ENCODE results near the gene RAD51B.

Gene RAD51B

DNA sequence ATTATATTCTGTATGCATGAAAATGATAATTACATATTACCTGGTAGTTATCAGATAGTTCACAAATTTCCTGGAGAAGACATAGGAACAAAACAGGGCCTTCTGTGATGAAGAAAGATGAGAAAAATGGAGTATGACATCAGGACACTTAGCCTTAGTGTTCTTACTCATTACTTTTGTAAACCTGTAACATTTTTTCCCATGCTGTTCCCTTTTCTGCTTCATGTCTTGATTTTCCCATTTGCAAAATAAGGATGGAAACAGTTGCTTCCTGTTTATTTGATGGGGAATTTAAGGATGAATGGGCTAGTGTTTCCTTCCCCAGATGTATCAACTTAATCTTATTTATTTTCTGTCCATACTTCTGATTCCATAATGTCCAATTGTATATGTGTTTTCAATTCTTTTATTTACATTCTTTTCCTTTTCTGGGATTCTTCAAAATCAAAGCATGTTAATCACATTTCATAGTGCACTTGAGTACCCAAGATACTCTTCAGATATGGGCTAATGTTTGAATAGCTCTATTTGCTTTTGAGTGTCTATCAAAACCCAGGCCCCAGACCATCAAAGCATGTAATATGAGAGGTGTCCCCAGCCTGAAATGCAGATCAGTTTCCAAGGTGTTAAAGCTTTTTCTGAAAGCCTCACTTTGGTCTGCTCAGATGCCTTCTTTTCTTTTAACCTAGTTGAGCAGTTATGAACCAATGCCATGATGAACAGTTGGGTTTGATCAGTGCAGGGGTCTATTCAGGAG lies 260.5 kb downstream of the RAD51B start:
- Histone ChIP-seq H2AFZ (no peak overlapping the region), H3K9ac (no peak overlapping the region), H3K9me3 (ENCODE audit: control insufficient read depth, low read length) (no peaks in the 10 kb centered on the region), H3K4me2 (ENCODE audit: low read length) (no peak overlapping the region), H3K4me3 (ENCODE audit: low read depth, low read length) (no peak overlapping the region), H3K27me3 (ENCODE audit: control insufficient read depth, insufficient read depth, low read length) (no peaks in the 10 kb centered on the region), H3K4me1 (no peaks in the 10 kb centered on the region), H3K36me3 (ENCODE audit: control insufficient read depth, insufficient read depth, low read length) (no peaks in the 10 kb centered on the region), H3K79me2 (no peaks in the 10 kb centered on the region), H3K27ac (no peak overlapping the region)
- no peak for TF ChIP-seq CTCF (IDR thresholded peaks at IDR 0.05)

- Histone ChIP-seq H3K4me3 (ENCODE audit: low read depth, low read length) (no peak overlapping the region), H3K4me1 (no peaks in the 10 kb centered on the region), H3K9me3 (ENCODE audit: control insufficient read depth, low read length) (no peaks in the 10 kb centered on the region), H3K9ac (no peak overlapping the region), H2AFZ (no peak overlapping the region), H3K36me3 (ENCODE audit: control insufficient read depth, insufficient read depth, low read length) (no peaks in the 10 kb centered on the region), H3K27me3 (ENCODE audit: control insufficient read depth, insufficient read depth, low read length) (no peaks in the 10 kb centered on the region), H3K79me2 (no peaks in the 10 kb centered on the region), H3K27ac (no peak overlapping the region), H3K4me2 (ENCODE audit: low read length) (no peak overlapping the region)
- TF ChIP-seq CTCF (IDR thresholded peaks at IDR 0.05): no peak
Observed at GRCh38 chr14:68081489-68081888, 261.9 kb downstream of the RAD51B start.

DNA sequence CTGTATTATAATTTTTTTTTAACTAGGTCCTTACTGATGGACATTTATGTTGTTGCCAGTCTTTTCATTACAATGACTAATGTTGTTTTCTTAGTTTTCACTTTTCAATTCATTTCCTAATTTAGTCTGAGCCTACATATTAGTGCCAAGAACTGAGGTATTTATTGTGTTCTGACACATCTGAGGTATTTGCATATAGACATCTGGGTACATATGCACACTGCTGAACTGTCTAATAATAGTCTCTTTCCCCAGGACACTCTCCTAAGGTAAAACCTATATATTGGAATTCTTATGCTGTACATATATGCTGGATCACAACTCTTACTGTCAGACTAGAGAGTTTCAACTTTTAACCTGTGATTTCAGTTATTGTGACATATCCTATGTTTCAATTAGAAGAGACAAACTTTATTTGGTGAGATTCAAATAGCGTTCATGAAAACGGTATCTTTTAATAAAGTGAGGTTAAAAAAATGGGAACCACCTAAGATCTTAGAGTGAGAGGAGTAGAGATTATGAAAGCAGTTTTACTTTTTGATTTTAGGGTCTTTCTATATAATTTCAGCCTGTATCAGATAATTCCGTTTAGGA lies 263.2 kb downstream of the RAD51B start:
- no peak overlapping the region for H3K4me2 ChIP-seq (ENCODE audit: low read length)
- H3K4me1 ChIP-seq: no peaks in the 10 kb centered on the region
- H3K27ac ChIP-seq: no peak overlapping the region
- H3K27me3 ChIP-seq (ENCODE audit: control insufficient read depth, insufficient read depth, low read length): no peaks in the 10 kb centered on the region
- H3K79me2 ChIP-seq: no peaks in the 10 kb centered on the region
- no peak overlapping the region for H3K4me3 ChIP-seq (ENCODE audit: low read depth, low read length)
- no peaks in the 10 kb centered on the region for H3K36me3 ChIP-seq (ENCODE audit: control insufficient read depth, insufficient read depth, low read length)
- H2AFZ ChIP-seq: no peak overlapping the region
- no peaks in the 10 kb centered on the region for H3K9me3 ChIP-seq (ENCODE audit: control insufficient read depth, low read length)
- no peak for TF ChIP-seq CTCF (IDR thresholded peaks at IDR 0.05)
- no peak overlapping the region for H3K9ac ChIP-seq

DNA sequence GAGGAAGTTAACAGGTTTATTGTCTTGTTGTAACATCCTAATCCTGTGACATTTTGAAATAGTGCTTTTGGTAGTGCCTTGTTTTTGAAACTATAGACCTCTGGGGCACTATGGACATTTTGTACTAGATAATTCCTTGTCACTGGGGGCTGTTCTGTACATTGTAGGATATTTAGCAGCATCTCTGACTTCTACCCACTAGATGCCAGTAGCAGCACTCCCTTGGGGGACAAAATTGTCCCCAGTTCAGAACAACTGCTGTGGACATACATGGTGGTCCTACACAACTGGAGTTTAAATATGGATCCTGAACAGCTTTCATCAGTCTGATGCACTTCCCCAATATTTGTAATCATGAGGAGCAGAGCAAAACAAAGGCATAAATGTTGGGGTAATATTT lies 264.7 kb downstream of the RAD51B start:
- Histone ChIP-seq H3K4me3 (ENCODE audit: low read depth, low read length) (no peak overlapping the region), H3K79me2 (no peaks in the 10 kb centered on the region), H3K36me3 (ENCODE audit: control insufficient read depth, insufficient read depth, low read length) (no peaks in the 10 kb centered on the region), H3K4me1 (no peaks in the 10 kb centered on the region), H2AFZ (no peak overlapping the region), H3K27ac (no peak overlapping the region), H3K4me2 (ENCODE audit: low read length) (no peak overlapping the region), H3K9ac (no peak overlapping the region), H3K9me3 (ENCODE audit: control insufficient read depth, low read length) (no peaks in the 10 kb centered on the region), H3K27me3 (ENCODE audit: control insufficient read depth, insufficient read depth, low read length) (no peaks in the 10 kb centered on the region)
- TF ChIP-seq CTCF (IDR thresholded peaks at IDR 0.05): no peak

DNA sequence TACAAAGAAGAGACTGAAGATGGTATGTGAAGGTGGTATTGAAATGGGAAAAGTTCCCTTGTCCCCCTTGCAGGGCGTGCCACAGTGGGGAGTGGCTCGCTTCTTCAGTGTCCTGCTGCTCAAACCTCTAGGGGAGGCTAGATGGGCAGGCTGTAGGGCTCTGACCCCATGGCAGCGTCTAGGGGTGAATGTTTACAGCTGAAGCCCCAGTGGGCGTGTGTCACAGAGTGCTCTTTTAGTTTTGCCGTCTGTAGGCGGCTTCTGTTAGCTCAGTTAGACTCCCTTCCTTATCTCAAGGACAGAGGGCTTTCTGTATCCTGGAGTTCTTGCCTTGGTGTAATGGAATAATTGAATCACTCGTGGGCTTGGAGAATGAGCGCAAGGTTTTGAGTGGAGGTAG lies 266.2 kb downstream of the RAD51B start:
- Histone ChIP-seq H3K4me3 (ENCODE audit: low read depth, low read length) (no peak overlapping the region), H3K4me1 (no peaks in the 10 kb centered on the region), H3K9ac (no peak overlapping the region), H3K36me3 (ENCODE audit: control insufficient read depth, insufficient read depth, low read length) (no peaks in the 10 kb centered on the region), H3K27ac (no peak overlapping the region), H3K79me2 (no peaks in the 10 kb centered on the region), H3K4me2 (ENCODE audit: low read length) (no peak overlapping the region), H2AFZ (no peak overlapping the region), H3K27me3 (ENCODE audit: control insufficient read depth, insufficient read depth, low read length) (no peaks in the 10 kb centered on the region), H3K9me3 (ENCODE audit: control insufficient read depth, low read length) (no peaks in the 10 kb centered on the region)
- TF ChIP-seq CTCF (IDR thresholded peaks at IDR 0.05): no peak

All from parathyroid adenoma (tissue), 2 donors.